Kidney epithelial cell (primary cell): ENCODE results near the gene FBXW9. TPM values are rescaled to one million over a fixed set of nuclear protein-coding genes. Genes with fewer than 3 reads are reported as not detected.
"Not testable (repeated sequence)": the region's sequence is repeated elsewhere in the genome, so short reads cannot be mapped to it uniquely, and the experiment has no call there.

Experiments
- DNase-seq: peaks from one replicate; pipeline ENCODE4 v3.0.0-alpha.2; 2010; ENCODE audit warnings: low read depth
- H3K27me3 ChIP-seq: 2 replicates; pipeline ENCODE4 v1.6.0; 2011; ENCODE audit warnings: low read length; ENCODE audit not compliant: control insufficient read depth, insufficient read depth
- H3K36me3 ChIP-seq: 2 replicates; pipeline ENCODE4 v1.5.1; 2011; ENCODE audit warnings: low read length; ENCODE audit not compliant: control insufficient read depth, insufficient read depth
- H3K4me3 ChIP-seq: 2 replicates; pipeline ENCODE4 v1.5.1; 2011; ENCODE audit warnings: low read depth, mild to moderate bottlenecking, control low read depth, low read length
- total RNA-seq: library from RNA; depleted of rRNA; stranded (reverse); fragments of >200 nt; gene quantifications from 2 replicates; pipeline ENCODE4 v1.2.3, GENCODE V29; 2015
- TF ChIP-seq, protein P1 (sequence below): IDR thresholded peaks from 2 replicates; pipeline ENCODE4 v1.5.1; 2011; ENCODE audit warnings: mild to moderate bottlenecking, moderate library complexity, low read length, control low read depth, inconsistent platforms; ENCODE audit not compliant: insufficient read depth, poor library complexity, severe bottlenecking

FBXW9 gene
- total RNA-seq, 1 donor from 2014 or later = 19.0 TPM

DNA sequence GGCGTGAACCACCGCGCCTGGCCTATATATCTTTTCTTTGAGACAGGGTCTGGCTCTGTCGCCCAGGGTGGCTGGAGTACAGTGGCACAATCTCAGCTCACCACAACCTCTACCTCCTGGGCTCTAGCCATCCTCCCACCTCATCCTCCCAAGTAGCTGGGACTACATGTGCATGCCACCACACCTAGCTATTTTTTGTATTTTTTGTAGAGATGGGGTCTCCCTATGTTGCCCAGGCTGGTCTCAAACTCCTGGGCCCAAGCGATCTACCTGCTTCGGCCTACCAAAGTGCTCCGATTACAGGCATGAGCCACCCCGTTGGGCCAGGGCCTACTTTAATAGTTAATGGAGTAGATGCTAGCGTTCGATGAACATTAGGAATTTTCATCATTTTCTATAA is 23.9 kb upstream of the FBXW9 start:
- DNase-seq = no peak
- no peaks in the 10 kb centered on the region for H3K27me3 ChIP-seq
- H3K4me3 ChIP-seq = peak overlapping the region; percentile 89
- H3K36me3 ChIP-seq = peaks cover 6% of the 10 kb centered on the region
- TF ChIP-seq, protein P1, sequence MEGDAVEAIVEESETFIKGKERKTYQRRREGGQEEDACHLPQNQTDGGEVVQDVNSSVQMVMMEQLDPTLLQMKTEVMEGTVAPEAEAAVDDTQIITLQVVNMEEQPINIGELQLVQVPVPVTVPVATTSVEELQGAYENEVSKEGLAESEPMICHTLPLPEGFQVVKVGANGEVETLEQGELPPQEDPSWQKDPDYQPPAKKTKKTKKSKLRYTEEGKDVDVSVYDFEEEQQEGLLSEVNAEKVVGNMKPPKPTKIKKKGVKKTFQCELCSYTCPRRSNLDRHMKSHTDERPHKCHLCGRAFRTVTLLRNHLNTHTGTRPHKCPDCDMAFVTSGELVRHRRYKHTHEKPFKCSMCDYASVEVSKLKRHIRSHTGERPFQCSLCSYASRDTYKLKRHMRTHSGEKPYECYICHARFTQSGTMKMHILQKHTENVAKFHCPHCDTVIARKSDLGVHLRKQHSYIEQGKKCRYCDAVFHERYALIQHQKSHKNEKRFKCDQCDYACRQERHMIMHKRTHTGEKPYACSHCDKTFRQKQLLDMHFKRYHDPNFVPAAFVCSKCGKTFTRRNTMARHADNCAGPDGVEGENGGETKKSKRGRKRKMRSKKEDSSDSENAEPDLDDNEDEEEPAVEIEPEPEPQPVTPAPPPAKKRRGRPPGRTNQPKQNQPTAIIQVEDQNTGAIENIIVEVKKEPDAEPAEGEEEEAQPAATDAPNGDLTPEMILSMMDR = no peak

DNA sequence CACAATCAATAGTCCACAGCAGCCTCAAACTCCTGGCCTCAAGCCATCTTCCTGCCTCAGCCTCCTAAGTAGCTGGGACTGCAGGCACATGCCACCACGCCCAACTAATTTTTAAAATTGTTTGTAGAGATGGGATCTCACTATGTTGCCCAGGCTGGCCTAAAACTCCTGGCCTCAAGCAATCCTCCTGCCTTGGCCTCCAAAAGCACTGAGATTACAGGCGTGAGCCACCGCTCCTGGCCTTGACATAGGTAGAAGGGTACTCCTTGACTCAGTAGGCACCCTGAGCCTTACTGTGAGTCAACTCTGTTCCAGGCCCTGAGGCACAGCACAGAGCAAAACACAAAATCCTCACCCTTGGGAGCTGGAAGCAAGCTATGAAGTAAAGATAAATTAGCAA is 19.5 kb upstream of the FBXW9 start:
- Histone ChIP-seq H3K27me3 (no peaks in the 10 kb centered on the region), H3K4me3 (no peak overlapping the region), H3K36me3 (peaks cover 9% of the 10 kb centered on the region)
- TF ChIP-seq, protein P1 = no peak
- no peak for DNase-seq

DNA sequence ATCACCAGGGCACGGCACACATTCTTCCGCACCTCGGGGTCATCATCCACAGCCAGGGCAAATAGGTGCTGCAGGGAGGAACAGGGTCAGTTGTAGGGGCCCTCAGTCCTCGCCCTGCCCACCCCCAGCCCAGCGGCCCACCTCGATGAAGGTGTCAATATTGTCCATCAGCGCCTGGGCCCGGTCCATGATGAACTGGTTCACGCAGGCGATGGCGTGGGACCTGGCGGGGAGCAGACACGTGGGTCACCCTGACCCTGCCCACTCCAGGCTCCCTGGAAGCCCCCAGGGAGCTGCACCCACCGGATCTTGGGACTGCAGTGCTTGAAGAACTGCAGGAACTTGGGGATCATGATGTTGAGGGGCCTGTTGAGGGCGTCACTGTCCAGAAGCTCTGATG is 18.7 kb upstream of the FBXW9 start:
- Histone ChIP-seq H3K36me3 (peaks cover 13% of the 10 kb centered on the region), H3K27me3 (no peaks in the 10 kb centered on the region), H3K4me3 (no peak overlapping the region)
- TF ChIP-seq, protein P1 = no peak
- DNase-seq = no peak

DNA sequence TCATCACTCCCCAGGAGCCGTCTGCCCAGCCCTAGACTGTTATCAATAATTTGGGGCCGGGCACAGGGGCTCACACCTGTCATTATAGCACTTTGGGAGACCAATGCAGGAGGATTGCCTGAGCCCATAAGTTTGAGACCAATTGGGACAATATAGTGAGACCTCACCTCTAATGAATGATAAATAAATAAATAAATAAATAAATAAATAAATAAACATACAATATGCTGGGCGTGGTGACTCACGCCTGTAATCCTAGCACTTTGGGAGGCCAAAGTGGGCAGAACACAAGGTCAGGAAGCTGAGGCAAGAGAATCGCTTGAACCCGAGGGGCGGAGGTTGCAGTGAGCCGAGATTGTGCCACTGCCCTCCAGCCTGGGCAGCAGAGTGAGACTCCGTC is 16.9 kb upstream of the FBXW9 start:
- H3K4me3 ChIP-seq, H3K27me3 ChIP-seq, H3K36me3 ChIP-seq, DNase-seq: not testable (repeated sequence)

DNA sequence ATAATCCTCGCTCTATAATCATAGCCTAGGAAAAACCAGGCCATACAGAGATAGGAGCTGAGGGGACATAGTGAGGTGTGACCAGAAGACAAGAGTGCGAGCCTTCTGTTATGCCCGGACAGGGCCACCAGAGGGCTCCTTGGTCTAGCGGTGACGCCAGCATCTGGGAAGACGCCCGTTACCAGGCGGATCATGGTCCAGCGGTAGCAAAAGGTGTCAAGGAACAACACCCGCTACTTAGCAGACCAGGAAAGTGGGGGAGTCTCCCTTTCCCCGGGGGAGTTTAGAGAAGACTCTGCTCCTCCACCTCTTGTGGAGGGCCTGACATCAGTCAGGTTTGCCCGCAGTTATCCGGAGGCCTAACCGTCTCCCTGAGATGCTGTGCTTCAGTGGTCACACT is 15.6 kb upstream of the FBXW9 start:
- H3K4me3 ChIP-seq, DNase-seq, H3K27me3 ChIP-seq, H3K36me3 ChIP-seq: not testable (repeated sequence)

DNA sequence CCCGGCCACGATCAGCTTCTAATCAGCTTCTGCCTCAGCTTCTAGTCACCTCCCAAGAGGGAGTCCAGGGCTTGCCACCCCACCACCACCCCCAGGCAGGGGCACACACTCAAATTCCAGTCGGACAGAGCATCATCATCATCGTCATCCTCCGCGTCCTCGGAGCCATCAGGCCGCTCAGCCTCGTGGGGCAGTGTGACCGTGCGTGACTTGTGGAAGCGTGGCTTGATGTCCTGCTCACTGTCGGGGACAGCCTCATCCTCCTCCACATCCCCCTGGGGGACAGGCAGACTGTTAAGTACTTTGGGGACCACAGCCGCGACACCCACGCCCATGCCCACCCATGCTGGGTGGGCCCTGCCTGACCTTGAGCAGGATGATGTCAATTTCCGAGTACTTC is 14.8 kb upstream of the FBXW9 start:
- TF ChIP-seq, protein P1 = no peak
- Histone ChIP-seq H3K27me3 (no peaks in the 10 kb centered on the region), H3K4me3 (no peak overlapping the region), H3K36me3 (peaks cover 11% of the 10 kb centered on the region)
- no peak for DNase-seq

DNA sequence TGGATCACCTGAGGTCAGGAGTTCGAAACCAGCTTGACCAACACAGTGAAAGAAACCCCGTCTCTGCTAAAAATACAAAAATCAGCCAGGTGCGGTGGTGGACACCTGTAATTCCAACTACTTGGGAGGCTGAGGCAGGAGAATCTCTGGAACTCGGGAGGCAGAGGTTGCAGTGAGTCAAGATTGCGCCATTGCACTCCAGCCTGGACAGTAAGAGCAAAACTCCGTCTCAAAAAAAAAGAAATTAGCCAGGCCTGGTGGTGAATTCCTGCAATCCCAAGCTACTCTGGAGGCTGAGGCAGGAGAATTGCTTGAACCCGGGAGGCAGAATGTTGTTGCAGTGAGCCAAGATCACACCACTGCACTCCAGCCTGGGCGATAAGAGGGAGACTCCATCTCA is 12.2 kb upstream of the FBXW9 start:
- Histone ChIP-seq H3K27me3 (no peaks in the 10 kb centered on the region), H3K36me3 (peaks cover 8% of the 10 kb centered on the region), H3K4me3 (no peak overlapping the region)
- no peak for DNase-seq
- TF ChIP-seq, protein P1 = no peak
